HepG2 (cell line): ENCODE data around the gene KREMEN1. TPM values are rescaled to one million over a fixed set of nuclear protein-coding genes. Genes with fewer than 3 reads are reported as not detected.

ENCODE experiments used
- ATAC-seq: fragments of 200-7000 bp; cut with Tn5 transposase; 3 replicates; pipeline ENCODE4 v1.9.1; 2020; ENCODE audit warnings: mild to moderate bottlenecking, moderate library complexity
- BruUV-seq: library from RNA; stranded (reverse); fragments of 400-500 nt; replicated peaks from 2 replicates; lab custom pipeline; 2021; lab: Mats Ljungman, UMichigan
- CTCF ChIA-PET: fragments of 300-600 bp; formaldehyde crosslinking; extraction: SDS; loops from one replicate; lab custom pipeline; 2021; ENCODE audit warnings: low total read pairs, inconsistent platforms, low intra/inter-chr PET ratio; lab: Yijun Ruan, JAX
- POLR2A ChIA-PET: fragments of 350-600 bp; sonication (Branson Sonifier 250); formaldehyde crosslinking; loops from one replicate; lab custom pipeline; 2020; ENCODE audit warnings: antibody characterized with exemption, inconsistent platforms; lab: Yijun Ruan, JAX
- DNase-seq: peaks from one replicate; pipeline ENCODE4 v3.0.0-alpha.2; 2015; ENCODE audit warnings: low spot score
- FAIRE-seq: peaks from 3 replicates; lab custom pipeline; 2011; peaks lifted over from hg19 to GRCh38; lab: Jason Lieb, UNC
- H2AFZ ChIP-seq: one replicate; pipeline ENCODE4 v1.6.1; 2011; ENCODE audit warnings: low read length, inconsistent platforms
- H3K27ac ChIP-seq: fragments of 300-600 bp; 3 replicates; pipeline ENCODE4 v1.8.0; 2011; ENCODE audit warnings: mixed run types, mild to moderate bottlenecking, mixed read lengths, low read length, inconsistent platforms; ENCODE audit not compliant: insufficient read depth; ENCODE audit errors: extremely low read length
- H3K27me3 ChIP-seq, 2 experiments: fragments of 200-600 bp in 1 of 2; 2 replicates in 1 of 2; 3 replicates in 1 of 2; pipeline versions ENCODE4 v1.6.0 to v1.8.0; 2011; ENCODE audit warnings: low read length in 2 of 2, mild to moderate bottlenecking in 2 of 2, moderate library complexity in 2 of 2, inconsistent platforms in 1 of 2; ENCODE audit not compliant: insufficient read depth in 2 of 2, control insufficient read depth in 1 of 2
- H3K36me3 ChIP-seq, 2 experiments: fragments of 200-600 bp in 1 of 2; replicated peaks in 1 of 2; 2 replicates in 1 of 2; 3 replicates in 1 of 2; pipeline versions ENCODE4 v1.5.1 to v1.8.0; 2011; ENCODE audit warnings: low read length in 2 of 2, inconsistent platforms in 1 of 2; ENCODE audit not compliant: insufficient read depth in 2 of 2, control insufficient read depth in 1 of 2
- H3K4me1 ChIP-seq: 2 replicates; pipeline ENCODE4 v1.5.1; 2012; ENCODE audit warnings: low read length, inconsistent platforms; ENCODE audit not compliant: insufficient read depth
- H3K4me2 ChIP-seq: 2 replicates; pipeline ENCODE4 v1.6.0; 2011; ENCODE audit warnings: low read depth, low read length, inconsistent platforms
- H3K4me3 ChIP-seq, 3 experiments: fragments of 200-600 bp in 1 of 3; sonication (generic), shearing (Covaris generic) in 1 of 3; replicated peaks in 1 of 3; 2 replicates each; pipeline ENCODE4 v1.5.1; 2011 to 2016; ENCODE audit warnings: low read length in 3 of 3, inconsistent platforms in 2 of 3, low read depth in 2 of 3, mild to moderate bottlenecking in 2 of 3, control low read depth in 1 of 3, mixed read lengths in 1 of 3; ENCODE audit not compliant: insufficient read depth in 1 of 3
- H3K79me2 ChIP-seq: one replicate; pipeline ENCODE4 v1.6.1; 2011; ENCODE audit warnings: low read length, inconsistent platforms; ENCODE audit not compliant: insufficient read depth
- H3K9ac ChIP-seq: 2 replicates; pipeline ENCODE4 v1.6.0; 2011; ENCODE audit warnings: mild to moderate bottlenecking, low read depth, low read length, inconsistent platforms; ENCODE audit not compliant: insufficient read depth
- H3K9me3 ChIP-seq: 2 replicates; pipeline ENCODE4 v1.5.1; 2012; ENCODE audit warnings: mild to moderate bottlenecking, low read length
- H4K20me1 ChIP-seq: 2 replicates; pipeline ENCODE4 v1.6.0; 2011; ENCODE audit warnings: inconsistent platforms, mild to moderate bottlenecking, low read length, moderate library complexity; ENCODE audit not compliant: insufficient read depth
- ADNP ChIP-seq: sonication (generic); formaldehyde crosslinking; IDR thresholded peaks from 2 replicates; pipeline ENCODE4 v1.4.0; 2020; ENCODE audit warnings: missing genetic modification reagents
- FOXC1 ChIP-seq: sonication (generic); formaldehyde crosslinking; IDR thresholded peaks from 2 replicates; pipeline ENCODE4 v1.8.0; 2022; ENCODE audit warnings: mild to moderate bottlenecking, missing genetic modification reagents, borderline replicate concordance
- FOXK1 ChIP-seq: sonication (generic); formaldehyde crosslinking; IDR thresholded peaks from 2 replicates; pipeline ENCODE4 v1.4.0; 2020; ENCODE audit warnings: low read depth, missing genetic modification reagents, borderline replicate concordance
- GPBP1L1 ChIP-seq: sonication (generic); formaldehyde crosslinking; IDR thresholded peaks from 2 replicates; pipeline ENCODE4 v1.5.0; 2020; ENCODE audit warnings: mild to moderate bottlenecking, missing genetic modification reagents
- HHEX ChIP-seq: IDR thresholded peaks from 2 replicates; pipeline ENCODE4 v1.6.1; 2016; ENCODE audit warnings: control low read depth
- MLX ChIP-seq: IDR thresholded peaks from 2 replicates; pipeline ENCODE4 v1.6.1; 2016
- RBFOX2 ChIP-seq: fragments of 200-400 bp; formaldehyde crosslinking; IDR thresholded peaks from 2 replicates; pipeline ENCODE4 v1.6.1; 2017; ENCODE audit warnings: low read depth, mild to moderate bottlenecking, low read length
- SAFB2 ChIP-seq: sonication (generic); formaldehyde crosslinking; IDR thresholded peaks from 2 replicates; pipeline ENCODE4 v1.5.1; 2020; ENCODE audit warnings: missing genetic modification reagents, low read depth, mild to moderate bottlenecking, borderline replicate concordance
- ZBTB7A ChIP-seq: sonication (generic); formaldehyde crosslinking; IDR thresholded peaks from 2 replicates; pipeline ENCODE4 v1.8.0; 2022; ENCODE audit warnings: mild to moderate bottlenecking, missing genetic modification reagents
- ZFP91 ChIP-seq: sonication (generic); formaldehyde crosslinking; IDR thresholded peaks from 2 replicates; pipeline ENCODE4 v1.9.0; 2022; ENCODE audit warnings: missing genetic modification reagents, mild to moderate bottlenecking, borderline replicate concordance
- ZNF224 ChIP-seq: sonication (generic); formaldehyde crosslinking; IDR thresholded peaks from 2 replicates; pipeline ENCODE4 v1.5.0; 2020; ENCODE audit warnings: mild to moderate bottlenecking, missing genetic modification reagents
- ZNF484 ChIP-seq: sonication (generic); formaldehyde crosslinking; IDR thresholded peaks from 2 replicates; pipeline ENCODE4 v1.5.1; 2020; ENCODE audit warnings: mild to moderate bottlenecking, low read depth, missing genetic modification reagents, borderline replicate concordance
- ZNF547 ChIP-seq: sonication (generic); formaldehyde crosslinking; IDR thresholded peaks from 2 replicates; pipeline ENCODE4 v1.5.1; 2020; ENCODE audit warnings: mild to moderate bottlenecking, missing genetic modification reagents
- ZNF564 ChIP-seq: sonication (generic); formaldehyde crosslinking; IDR thresholded peaks from 2 replicates; pipeline ENCODE4 v1.8.1; 2023; ENCODE audit warnings: mild to moderate bottlenecking, missing genetic modification reagents
- ZNF749 ChIP-seq: sonication (generic); formaldehyde crosslinking; IDR thresholded peaks from 2 replicates; pipeline ENCODE4 v1.8.0; 2022; ENCODE audit warnings: mild to moderate bottlenecking, missing genetic modification reagents, moderate library complexity, borderline replicate concordance
- ZNF784 ChIP-seq: sonication (generic); formaldehyde crosslinking; IDR thresholded peaks from 2 replicates; pipeline ENCODE4 v1.5.1; 2020; ENCODE audit warnings: missing genetic modification reagents, mild to moderate bottlenecking, borderline replicate concordance
- WGBS: methylation state at CpG from one replicate; pipeline ENCODE4 v1.1.6; 2017; ENCODE audit warnings: low lambda C conversion rate; 5-methylcytosine and 5-hydroxymethylcytosine counted together
- in situ Hi-C: cut with HindIII; loops from 2 replicates; pipeline ENCODE4 v1.10.0; 2017; ENCODE audit warnings: low pct_unique_long_range_greater_than_20kb; ENCODE audit not compliant: extremely low pct_ligation_motif_present
- intact Hi-C: fragments of 100-400 bp; cut with micrococcal nuclease; formaldehyde crosslinking; loops from one replicate; pipeline ENCODE4 v1.10.0; 2022; ENCODE audit not compliant: unreplicated experiment
- polyA plus RNA-seq, 8 experiments: library from polyadenylated mRNA; depleted of rRNA in 3 of 8; stranded (reverse) in 7 of 8; unstranded in 1 of 8; fragments of >200 nt; fragmentation: Illumina TruSeq in 4 of 8; extraction: Trizol in 4 of 8; gene quantifications; 2 replicates each; pipeline versions ENCODE4 v1.2.1 to v1.2.3, GENCODE V29; 2011 to 2016; ENCODE audit warnings: low read depth in 4 of 8, missing spikeins in 1 of 8, mixed read lengths in 1 of 8; ENCODE audit not compliant: insufficient read depth in 1 of 8
- total RNA-seq, 5 experiments: library from RNA; depleted of rRNA; stranded (reverse); fragments of >200 nt; fragmentation: Illumina TruSeq; extraction: Trizol; gene quantifications; 2 replicates each; pipeline ENCODE4 v1.2.3, GENCODE V29; 2016; ENCODE audit warnings: low read depth in 1 of 5
- TF ChIP-seq, protein P1 (sequence below): sonication (generic); formaldehyde crosslinking; IDR thresholded peaks from 2 replicates; pipeline ENCODE4 v1.4.0; 2020; ENCODE audit warnings: missing genetic modification reagents, borderline replicate concordance

The KREMEN1 gene
- total and polyA plus RNA-seq, 2 of the 13 experiments (the other 11 are each of a cell fraction or from before 2014, with no cell fraction given): 9.8 to 13.8 TPM

- TF ChIP-seq RBFOX2: no peak
- no peak for TF ChIP-seq ZNF547 (CRISPR knock-in tag)
Measured at GRCh38 chr22:29172216-29172615, 99.4 kb downstream of the KREMEN1 start (continued).

GRCh38 chr22:29175312-29175835 lies 102.5 kb downstream of the KREMEN1 start:
- WGBS: 29% methylated on average over 1 of the region's 1 CpG
- ATAC-seq (no peak), FAIRE-seq (no peak), DNase-seq (no peak)
- ChIA-PET POLR2A (no interaction called here), CTCF (no interaction called here)
- Histone ChIP-seq H3K9me3 (peaks cover 9% of the 10 kb centered on the region), H3K36me3 (no peaks in the 10 kb centered on the region), H3K4me3 (no peak overlapping the region), H2AFZ (no peak overlapping the region), H3K4me2 (no peak overlapping the region), H3K27ac (no peak overlapping the region), H3K79me2 (no peaks in the 10 kb centered on the region), H4K20me1 (no peaks in the 10 kb centered on the region), H3K27me3 (peaks cover 2 to 10% of the 10 kb centered on the region in 2 experiments; a peak in 3 of 5 replicates), H3K9ac (no peak overlapping the region), H3K4me1 (peaks cover 7% of the 10 kb centered on the region; the same call in 1 of the 2 replicates)
- BruUV-seq: no TSS peak
- intact Hi-C loops (loop anchor here (1.0 kb wide), 1 partner anchor 11 kb away; no protein-coding TSS in a partner anchor), in situ Hi-C loops (no loop called here)
- no peak for TF ChIP-seq HHEX (CRISPR knock-in tag)
- no peak for TF ChIP-seq GPBP1L1 (CRISPR knock-in tag)
- no peak for TF ChIP-seq ZNF784 (CRISPR knock-in tag)
- TF ChIP-seq ZNF564 (CRISPR knock-in tag): no peak
- no peak for TF ChIP-seq MLX (CRISPR knock-in tag)
- TF ChIP-seq ZBTB7A (CRISPR knock-in tag): no peak
- no peak for TF ChIP-seq ZNF484
- TF ChIP-seq ZFP91 (CRISPR knock-in tag): no peak
- TF ChIP-seq, protein P1, sequence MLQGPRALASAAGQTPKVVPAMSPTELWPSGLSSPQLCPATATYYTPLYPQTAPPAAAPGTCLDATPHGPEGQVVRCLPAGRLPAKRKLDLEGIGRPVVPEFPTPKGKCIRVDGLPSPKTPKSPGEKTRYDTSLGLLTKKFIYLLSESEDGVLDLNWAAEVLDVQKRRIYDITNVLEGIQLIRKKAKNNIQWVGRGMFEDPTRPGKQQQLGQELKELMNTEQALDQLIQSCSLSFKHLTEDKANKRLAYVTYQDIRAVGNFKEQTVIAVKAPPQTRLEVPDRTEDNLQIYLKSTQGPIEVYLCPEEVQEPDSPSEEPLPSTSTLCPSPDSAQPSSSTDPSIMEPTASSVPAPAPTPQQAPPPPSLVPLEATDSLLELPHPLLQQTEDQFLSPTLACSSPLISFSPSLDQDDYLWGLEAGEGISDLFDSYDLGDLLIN (CRISPR knock-in tag): no peak
- TF ChIP-seq ZNF224: no peak
- TF ChIP-seq FOXK1 (CRISPR knock-in tag): no peak
- TF ChIP-seq FOXC1 (CRISPR knock-in tag): no peak
- no peak for TF ChIP-seq ADNP (CRISPR knock-in tag)
- TF ChIP-seq SAFB2 (CRISPR knock-in tag): no peak
- TF ChIP-seq ZNF749 (CRISPR knock-in tag): no peak
